GM21423 (cell line): Measurements from ENCODE around the gene NAA35.
"Not testable (repeated sequence)": the region's sequence is repeated elsewhere in the genome, so short reads cannot be mapped to it uniquely, and the experiment has no call there.

Source experiments
- ATAC-seq: cut with Tn5 transposase; IDR thresholded peaks from one replicate; pipeline ENCODE4 v1.9.1; 2021; ENCODE audit warnings: mild to moderate bottlenecking, moderate library complexity; ENCODE audit not compliant: unreplicated experiment

The NAA35 gene

GRCh38 chr9:85940832-85941621, at the start of gene NAA35:
NAA35 (plus strand) TSS chr9:85941146; CDS start chr9:85942160, 1,014 bp downstream.
- ATAC-seq: peak; percentile 87

- no peak for ATAC-seq
These were observed 48.5 kb upstream of the NAA35 start for GRCh38 chr9:85892401-85892800.

GRCh38 chr9:85895685-85896084, 45.3 kb upstream of the NAA35 start:
- no peak for ATAC-seq

GRCh38 chr9:85897848-85898247, 43.1 kb upstream of the NAA35 start:
- no peak for ATAC-seq

GRCh38 chr9:85898332-85898731, 42.6 kb upstream of the NAA35 start:
- no peak for ATAC-seq

- ATAC-seq: no peak
These were observed 41.6 kb upstream of the NAA35 start for GRCh38 chr9:85899388-85899787.

GRCh38 chr9:85900504-85901201, 40.3 kb upstream of the NAA35 start:
- ATAC-seq: no peak

- no peak for ATAC-seq
These were observed 36.0 kb upstream of the NAA35 start for GRCh38 chr9:85904975-85905374.

- ATAC-seq: no peak
These were observed 35.0 kb upstream of the NAA35 start for GRCh38 chr9:85905957-85906356.

GRCh38 chr9:85909390-85909789, 31.6 kb upstream of the NAA35 start:
- no peak for ATAC-seq

- ATAC-seq: no peak
These were observed 26.8 kb upstream of the NAA35 start for GRCh38 chr9:85914108-85914507.

GRCh38 chr9:85917756-85918155, 23.2 kb upstream of the NAA35 start:
- ATAC-seq: no peak

GRCh38 chr9:85925493-85925892, 15.5 kb upstream of the NAA35 start:
- no peak for ATAC-seq

GRCh38 chr9:85927076-85927475, 13.9 kb upstream of the NAA35 start:
- no peak for ATAC-seq

- ATAC-seq: no peak
These were observed 9.5 kb upstream of the NAA35 start for GRCh38 chr9:85931495-85931894.

- ATAC-seq: not testable (repeated sequence)
These were observed 5.0 kb upstream of the NAA35 start for GRCh38 chr9:85935950-85936349.

- no peak for ATAC-seq
These were observed 593 bp upstream of the NAA35 start for GRCh38 chr9:85940275-85940831.

- ATAC-seq: no peak
These were observed 635 bp downstream of the NAA35 start for GRCh38 chr9:85941622-85941940.

GRCh38 chr9:85941966-85942912, 1.3 kb downstream of the NAA35 start:
- ATAC-seq: no peak

- ATAC-seq: no peak
These were observed 2.2 kb downstream of the NAA35 start for GRCh38 chr9:85942913-85943709.
